HG02973 (cell line): ENCODE measurements around the gene THSD7A.

ENCODE experiments used
- ATAC-seq: cut with Tn5 transposase; IDR thresholded peaks from one replicate; pipeline ENCODE4 v1.9.1; 2021; ENCODE audit warnings: moderate library complexity; ENCODE audit not compliant: unreplicated experiment

Gene THSD7A

DNA sequence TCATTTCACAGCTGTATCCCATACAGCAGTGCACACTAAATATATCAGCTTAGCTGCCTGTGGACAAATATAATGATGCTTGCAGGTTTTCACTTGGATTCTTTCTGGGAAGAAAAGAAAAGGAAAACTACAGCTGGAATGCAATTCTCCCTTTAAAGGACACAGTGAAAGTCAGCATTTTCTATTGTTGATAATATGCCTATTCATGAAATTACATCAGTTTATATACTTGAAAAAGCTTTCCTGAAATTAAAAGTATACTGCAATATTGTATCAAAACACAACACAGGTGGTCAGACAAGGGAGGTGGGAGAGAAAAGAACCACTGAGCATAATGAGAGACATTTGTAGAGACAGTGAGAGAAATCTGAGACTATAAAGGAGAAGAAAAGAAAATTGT is 20.3 kb downstream of the THSD7A start:
- no peak for ATAC-seq

DNA sequence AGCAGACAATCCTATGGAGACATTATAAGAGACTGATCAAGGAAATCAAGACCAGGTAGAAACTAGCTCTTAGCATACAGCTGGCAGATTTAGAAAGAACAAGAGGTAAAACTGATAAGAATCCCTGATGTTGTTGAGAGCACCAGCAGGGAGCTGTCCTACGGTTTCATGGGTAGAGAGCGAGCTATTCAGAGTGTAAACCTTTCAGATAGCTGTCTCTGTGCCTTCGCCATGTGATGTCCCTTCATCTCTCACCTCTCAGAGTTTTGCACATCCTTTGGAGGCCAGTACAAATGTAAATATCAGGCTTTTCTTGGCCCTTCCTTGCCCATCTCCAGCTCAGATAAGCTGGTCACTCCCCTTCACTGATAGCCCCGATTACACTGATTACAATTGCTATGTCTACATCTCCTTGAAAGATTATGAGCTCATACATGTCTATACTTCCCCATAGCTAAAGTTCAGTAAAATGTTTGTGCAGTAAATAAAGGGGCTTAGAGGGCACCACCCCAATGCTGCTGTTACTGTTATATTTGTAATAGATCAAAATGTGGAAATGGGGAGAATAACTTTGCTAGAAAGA is 21.9 kb downstream of the THSD7A start:
- no peak for ATAC-seq

DNA sequence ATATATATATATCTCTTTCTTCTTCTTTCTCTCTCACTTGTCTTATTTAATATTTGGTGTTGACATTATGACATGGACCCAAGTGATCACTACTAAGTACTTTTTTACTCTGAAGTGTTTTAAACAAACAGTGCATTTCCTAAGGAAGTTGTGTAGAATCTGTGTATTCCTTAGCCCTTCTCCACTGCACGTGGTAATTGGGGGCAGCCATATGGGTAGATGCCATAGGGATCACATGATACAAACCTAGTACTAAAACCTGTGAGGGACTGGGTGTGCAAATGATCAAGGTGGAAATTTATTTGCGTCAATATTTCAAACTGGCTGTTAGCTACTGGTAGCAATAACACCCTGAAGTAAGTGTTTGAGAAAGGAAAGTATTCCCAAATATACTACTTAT is 25.0 kb downstream of the THSD7A start:
- no peak for ATAC-seq

DNA sequence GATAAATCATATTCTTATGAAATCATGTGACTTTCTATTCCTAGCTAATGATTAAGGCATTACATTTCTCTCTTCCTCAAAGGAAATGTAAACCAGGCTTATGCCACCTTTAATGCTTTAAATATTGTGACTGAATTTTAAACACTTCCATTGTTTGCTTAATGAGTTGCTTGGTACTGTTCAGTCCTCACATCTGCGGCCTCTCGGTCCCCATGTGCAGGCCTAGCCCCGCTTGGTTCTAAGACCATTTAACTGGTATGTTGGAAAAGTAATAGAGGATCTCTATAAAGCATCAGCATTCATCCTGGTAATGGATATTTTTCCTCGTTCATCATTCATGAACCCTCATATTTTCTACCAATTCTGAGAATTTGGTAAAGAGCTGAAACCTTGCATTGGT is 27.4 kb downstream of the THSD7A start:
- no peak for ATAC-seq

DNA sequence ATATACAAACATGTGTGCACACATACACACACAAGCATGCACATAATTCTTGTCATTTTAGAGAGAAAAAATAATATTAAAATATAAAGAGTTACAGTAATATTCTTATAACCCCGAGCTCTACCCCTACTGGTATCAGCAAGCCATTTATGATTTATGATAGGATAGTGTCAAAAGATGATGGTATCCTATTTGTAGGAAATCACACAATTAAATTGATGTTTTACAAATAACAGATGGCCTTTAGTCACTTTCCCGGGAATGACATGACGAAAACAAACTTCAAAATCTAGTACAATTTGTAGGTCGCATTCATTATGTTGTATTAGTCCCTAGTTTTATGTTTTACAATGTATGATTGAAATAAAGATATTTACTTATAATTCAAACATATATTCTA is 36.8 kb downstream of the THSD7A start:
- ATAC-seq: no peak

DNA sequence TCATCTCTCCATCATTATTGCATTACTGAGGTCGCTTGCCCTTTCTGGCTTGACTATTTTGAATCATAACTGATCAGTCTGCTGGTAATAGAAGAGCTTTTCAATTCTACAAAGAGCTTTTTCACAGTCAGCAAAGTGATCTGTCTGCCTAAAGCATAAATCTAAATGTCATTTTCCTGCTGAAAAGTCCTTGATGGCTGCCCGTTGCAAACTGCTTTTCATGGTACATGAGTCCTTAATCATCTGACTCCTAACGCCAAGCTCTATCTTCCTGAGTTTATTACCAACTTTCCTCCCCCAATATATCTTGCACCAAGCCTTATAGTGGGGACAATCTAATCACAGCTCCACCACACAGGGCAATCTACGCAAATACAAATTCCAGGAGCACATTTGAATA is 39.8 kb downstream of the THSD7A start:
- no peak for ATAC-seq

DNA sequence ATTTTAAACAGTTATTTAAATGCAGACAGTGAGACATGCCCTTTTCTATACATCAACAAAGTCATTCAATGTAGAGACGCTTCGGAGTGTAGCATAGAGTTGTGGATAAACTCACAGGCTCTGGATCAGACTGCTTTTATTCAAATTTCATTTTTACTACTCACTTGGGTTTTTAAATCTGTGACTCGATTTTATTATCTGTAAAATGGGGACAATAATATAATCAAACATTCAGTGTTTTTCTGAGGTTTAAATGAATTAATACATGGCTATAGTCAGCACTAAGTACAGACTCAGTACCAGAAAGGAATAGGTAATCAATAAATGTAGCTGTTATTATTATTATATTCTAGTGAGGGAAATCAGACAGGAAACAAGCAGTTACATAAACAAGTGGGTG is 43.4 kb downstream of the THSD7A start:
- ATAC-seq: no peak

DNA sequence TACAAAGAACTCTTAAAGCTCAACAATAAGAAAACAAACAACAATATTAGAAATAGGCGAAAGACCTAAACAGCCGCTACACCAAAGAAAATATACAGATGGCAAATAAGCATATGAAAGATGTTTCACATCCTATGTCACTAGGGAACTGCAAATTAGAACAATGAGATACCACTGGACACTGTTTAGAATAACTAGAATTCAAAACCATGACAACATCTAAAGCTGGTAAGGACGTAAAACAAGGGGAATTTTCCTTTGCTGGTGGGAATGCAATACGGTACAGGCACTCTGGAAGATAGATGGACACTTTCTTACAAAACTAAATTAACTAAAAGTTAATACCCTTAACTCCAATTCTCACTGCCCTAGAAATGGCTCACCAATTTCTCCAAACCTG is 44.5 kb downstream of the THSD7A start:
- ATAC-seq: no peak

DNA sequence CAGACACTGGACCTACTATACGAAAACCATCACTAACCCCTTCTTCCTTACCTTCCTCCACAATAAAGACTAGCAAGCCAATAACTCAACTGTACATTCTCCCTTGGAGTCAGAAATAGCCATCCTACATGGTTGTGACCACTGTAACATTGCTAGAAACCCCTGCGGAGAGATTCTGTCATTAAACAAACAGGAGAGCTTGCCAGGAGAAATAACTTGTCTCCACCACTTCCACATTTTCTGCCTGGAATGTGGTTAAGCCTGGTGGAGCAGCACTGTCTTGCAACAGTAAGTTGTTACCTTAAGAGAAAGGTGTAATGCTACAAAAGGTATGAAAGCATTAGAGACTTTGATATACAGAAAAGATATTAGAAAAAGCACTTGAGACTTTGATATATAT is 45.8 kb downstream of the THSD7A start:
- no peak for ATAC-seq

DNA sequence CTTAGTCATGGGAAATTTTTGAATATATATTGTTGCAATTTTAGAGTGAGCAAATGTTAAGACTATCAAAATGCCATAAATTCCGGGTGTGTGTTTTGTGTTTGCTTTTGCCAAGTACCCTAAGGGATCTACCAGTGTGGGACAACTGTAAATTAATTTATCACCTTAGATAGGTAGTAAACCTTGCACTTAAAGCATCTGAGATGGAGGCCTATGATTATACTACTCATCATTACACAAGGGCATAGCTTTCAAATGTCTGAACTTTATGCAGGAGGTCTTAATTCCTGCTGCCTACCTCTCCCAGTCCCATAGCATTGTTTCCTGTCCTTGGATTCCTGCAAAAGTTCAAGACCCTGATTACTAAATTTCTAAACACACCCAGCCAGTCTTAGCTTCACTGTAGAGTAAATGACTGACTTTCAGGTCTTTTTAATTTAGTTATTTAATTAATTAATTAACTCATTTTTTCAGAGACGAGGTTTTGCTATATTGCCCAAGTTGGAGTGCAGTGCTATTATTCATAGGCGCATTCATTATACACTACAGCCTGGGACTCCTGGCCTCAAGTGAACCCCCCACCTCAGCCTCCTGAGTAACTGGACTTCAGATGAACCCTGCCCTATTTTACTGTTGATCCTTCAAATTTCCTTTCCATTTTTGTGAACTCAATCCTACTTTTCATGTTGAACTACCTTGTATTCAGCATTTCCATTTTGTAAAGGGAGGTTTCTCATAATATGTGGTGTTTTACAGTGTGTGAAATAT is 47.0 kb downstream of the THSD7A start:
- no peak for ATAC-seq

DNA sequence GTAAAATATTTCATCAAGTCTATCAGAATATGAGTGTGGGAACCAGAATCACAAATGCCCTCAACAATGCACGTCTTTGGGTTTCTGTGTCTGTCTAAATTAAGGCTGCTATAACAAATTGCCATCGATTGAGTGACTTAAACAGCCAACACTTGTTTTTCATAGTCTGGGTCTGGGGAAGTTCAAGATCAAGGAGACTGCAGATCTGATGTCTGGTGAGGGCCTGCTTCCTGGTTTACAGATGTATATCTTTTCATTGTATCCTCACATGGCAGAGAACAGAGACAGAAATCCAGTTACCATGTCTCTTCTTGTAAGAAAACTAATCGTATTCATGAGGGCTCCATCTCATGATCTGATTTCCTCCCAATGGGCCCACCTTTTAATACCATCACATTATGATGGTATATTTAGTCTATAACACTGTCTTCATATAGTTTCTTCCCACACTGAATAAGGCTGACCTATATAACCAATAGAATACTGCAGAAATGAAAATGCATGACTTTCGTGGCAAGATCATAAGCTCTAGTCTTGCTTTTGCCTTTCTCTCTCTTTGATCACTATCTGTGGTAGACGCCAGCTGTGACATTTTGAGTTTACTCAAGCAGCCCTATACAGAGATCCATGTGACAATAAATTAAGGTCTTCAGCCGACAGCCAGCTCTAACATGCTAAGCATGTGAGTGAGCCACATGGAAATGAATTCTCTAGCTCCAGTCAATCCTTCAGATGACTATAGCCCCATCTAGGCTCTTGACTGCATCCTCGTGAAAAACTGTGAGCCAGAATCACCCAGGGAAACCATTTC is 51.9 kb downstream of the THSD7A start:
- ATAC-seq: no peak

DNA sequence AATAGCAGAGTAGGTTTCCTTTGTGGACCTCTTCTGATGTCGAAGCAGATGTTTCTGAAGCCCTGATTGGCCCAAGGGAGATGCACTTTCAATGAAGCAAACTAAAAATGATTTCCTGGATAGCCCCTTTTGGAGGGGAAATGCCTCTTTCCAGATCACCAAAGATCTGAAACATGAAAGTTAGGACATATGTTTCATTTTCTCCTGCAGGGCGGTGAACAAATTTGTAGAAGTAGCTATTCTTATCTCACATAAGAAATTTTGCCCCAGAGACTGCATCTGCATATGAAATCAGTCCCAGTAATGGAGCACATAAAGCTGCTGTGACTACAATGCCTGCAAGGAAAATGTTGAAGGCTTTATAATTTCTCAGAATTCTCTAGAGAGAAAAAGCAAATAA is 56.0 kb downstream of the THSD7A start:
- ATAC-seq: no peak

DNA sequence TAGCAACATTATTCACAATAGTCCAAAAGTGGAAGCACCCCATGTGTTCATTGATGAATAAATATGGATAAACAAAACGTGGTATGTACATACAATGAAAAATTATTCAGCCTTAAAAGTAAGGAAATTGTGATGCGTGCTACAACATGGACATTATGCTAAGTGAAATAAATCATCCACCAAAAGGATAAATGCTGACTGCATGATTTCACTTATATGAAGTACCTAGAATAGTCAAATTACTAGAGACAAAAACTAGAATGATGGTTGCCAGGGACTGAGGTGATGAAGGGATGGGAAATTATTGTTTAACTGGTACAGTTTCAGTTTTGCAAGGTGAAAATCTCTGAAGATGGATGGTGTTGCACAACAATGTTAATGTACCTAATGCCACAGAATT is 56.6 kb downstream of the THSD7A start:
- ATAC-seq: no peak

DNA sequence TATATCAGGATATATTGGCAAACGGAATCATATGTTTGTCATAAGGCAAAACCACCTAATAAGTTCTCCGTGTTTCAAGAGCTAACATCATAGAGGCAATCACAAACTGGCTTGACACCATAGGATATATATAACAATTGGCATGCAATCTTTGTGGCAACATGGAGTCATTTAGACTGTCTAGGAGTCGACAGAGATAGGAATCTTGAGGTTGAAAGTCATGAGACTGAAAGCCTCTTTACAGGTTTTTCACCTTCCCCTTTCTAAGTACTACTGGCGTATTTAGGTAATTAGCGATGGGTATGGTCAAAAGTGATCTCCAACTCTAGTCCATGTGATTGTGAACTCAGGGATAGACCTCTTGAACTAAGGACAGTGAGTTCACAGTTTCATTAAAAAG is 63.7 kb downstream of the THSD7A start:
- ATAC-seq: no peak

DNA sequence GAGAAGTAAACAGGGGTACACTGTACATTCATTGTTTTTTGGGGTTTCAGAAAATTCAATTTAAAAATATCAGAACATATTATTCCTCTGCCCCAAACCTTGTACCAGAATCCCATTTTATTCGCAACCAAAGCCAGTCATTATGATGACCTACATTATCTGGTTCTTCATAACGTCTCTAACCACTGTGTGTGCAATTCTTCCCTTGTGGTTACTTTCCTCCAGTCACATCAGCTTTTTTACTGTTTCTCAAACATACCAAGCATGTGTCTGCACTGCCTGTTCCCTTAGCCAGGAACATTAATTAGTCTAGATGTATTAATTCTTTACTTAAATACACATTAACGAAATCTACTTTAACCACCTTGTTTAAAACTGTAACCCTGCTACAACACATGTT is 64.8 kb downstream of the THSD7A start:
- ATAC-seq: no peak

DNA sequence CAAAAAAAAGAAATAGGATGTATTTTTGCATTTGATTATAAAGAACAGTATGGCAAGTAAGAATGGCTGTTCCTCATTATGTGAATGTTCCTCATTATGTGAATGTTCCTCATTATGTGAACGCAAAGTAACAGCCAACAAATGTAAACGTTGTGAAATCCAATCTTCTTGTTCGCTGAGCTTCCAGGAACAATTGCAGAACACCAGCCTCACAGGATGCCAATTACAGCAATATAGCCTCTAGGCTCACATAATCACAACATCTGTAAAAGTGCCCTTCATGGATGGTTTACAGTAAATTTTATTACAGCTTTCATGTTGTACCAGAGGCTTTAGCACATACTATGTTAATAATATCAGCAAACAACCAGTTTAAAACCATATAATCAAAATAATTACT is 71.6 kb downstream of the THSD7A start:
- ATAC-seq: no peak

DNA sequence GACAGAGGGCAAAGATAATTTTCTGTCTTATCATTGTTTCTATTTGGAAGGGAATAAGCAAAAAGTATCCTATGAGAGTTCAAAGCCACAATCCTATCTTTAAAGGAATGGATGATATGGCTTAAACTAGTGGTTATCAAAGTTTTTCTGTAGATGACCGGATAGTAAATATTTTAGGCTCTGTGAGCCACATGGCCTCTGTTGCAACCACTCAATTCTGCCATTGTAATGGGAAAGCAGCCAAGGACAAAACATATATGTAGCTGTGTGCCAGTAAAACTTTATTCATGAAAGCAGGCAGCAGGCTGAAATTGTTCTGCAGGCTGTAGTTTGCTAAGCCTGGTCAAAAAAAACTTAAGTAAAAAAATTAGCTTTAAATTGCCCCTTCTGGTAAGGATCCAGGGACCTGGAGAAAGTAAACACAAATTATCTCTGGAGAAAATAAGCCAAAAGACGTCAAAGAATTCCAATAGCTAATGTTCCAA is 73.3 kb downstream of the THSD7A start:
- no peak for ATAC-seq

DNA sequence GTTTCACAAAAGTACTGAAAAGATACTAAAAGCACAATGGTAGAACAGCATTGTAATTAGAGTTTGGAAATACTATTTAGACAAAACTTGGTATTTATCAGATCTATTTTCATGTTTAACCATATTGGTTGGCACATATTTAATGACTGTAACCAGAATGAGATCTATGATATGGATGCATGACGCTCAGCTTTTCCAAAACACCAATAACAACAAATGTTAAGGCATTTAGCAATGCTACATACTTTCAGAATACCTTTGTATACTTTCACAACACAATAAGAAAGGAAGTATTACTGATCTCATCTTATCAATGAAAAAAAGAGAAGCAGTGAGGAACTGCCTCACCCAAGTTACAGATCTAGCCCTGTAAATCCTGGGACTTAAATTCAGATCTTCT is 74.8 kb downstream of the THSD7A start:
- ATAC-seq: no peak

DNA sequence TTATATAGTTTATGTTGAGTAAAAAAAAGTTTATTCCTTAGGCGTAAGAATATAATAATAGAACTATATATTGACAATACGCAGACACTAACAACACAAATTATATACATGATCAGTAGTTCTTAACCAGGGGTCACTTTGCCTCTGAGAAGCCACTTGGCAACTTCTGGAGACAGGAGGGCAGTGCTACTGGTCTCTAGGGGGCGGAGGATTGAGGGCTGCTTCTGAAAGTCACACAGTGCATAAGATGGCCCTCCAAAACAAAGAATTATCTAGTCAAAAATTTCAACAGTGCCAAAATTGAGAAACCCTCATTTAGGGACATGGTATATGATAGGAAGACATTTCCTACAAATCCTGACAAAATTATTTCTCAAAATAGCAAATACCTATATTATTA is 77.1 kb downstream of the THSD7A start:
- ATAC-seq: no peak

DNA sequence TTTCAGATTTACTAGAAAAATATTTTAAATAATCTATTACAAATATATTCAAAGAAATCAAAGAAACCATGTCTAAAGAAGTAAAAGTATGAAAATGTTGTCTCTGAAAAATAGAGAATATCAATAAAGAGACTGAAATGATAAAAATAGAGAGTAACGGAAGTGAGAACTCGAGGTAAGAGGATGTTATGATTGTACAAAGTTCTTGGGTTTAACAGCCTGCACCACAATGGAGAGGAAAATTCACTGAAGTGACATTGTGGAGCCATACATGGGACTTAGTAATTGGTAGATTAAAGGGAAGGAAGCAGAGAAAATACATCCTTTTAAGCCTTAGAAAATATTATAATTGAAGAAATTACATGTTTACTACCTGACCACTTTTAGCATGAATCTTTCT is 77.9 kb downstream of the THSD7A start:
- peak; percentile 81 for ATAC-seq

DNA sequence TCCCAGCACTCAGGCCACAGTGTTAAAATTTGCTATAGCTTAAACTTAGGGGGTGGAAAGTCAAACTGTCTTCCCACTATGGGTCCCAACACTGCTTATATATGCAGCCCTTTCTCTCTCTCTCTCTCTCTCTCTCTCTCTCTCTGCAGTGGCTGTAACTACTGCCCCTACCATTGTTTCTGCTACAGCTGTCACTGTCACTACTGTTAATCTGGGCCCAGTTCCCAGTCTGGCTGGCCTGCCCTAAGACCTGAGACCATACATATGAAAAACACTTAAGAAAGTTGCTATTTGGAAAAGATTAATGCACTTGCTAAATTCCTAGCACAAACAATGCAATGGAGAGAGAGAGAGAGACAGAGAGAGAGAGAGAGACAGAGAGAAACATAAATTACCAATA is 78.6 kb downstream of the THSD7A start:
- ATAC-seq: no peak

DNA sequence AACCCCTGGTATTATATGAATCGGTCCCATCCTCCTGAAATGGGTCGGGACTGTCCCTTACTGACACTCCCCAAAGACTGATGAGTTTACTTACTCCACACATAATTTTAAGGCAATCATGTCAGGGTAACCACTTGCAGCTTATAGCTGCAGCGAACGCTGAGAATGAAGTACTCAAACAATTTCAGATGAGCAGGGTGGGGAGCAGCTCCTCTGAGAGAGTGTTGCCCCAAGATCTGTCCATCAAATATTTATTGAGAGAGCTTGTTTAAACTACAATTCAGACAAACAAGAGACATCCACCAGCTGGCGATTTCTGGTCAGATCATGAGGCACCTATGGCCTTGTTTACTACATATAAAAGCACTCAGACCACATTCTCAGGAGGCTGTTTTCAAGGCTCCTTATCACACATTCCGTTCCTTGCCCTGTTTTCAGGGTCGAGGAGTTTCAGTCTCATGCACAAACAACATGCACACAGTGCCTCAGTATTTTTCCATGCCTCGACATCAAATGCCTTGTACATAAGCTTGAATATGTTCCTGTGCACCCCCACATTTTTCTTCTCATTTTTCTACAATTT is 80.1 kb downstream of the THSD7A start:
- no peak for ATAC-seq
